H1 (cell line): ENCODE data around the gene SLC15A3. TPM values are rescaled to one million over a fixed set of nuclear protein-coding genes. Genes with fewer than 3 reads are reported as not detected.

Experiments used
- ATF2 ChIP-seq: IDR thresholded peaks from 2 replicates; pipeline ENCODE4 v1.6.1; 2012; ENCODE audit warnings: low read length, inconsistent platforms
- CHD7 ChIP-seq: fragments of 300-600 bp; sonication (generic); IDR thresholded peaks from 2 replicates; pipeline ENCODE4 v1.7.1; 2012; ENCODE audit warnings: low read length, moderate library complexity, mild to moderate bottlenecking, inconsistent platforms; ENCODE audit not compliant: insufficient replicate concordance
- FOSL1 ChIP-seq: IDR thresholded peaks from 2 replicates; pipeline ENCODE4 v1.6.1; 2011; ENCODE audit warnings: mild to moderate bottlenecking, low read depth, low read length, moderate library complexity; ENCODE audit not compliant: insufficient read depth
- polyA plus RNA-seq, 7 experiments: library from polyadenylated mRNA; depleted of rRNA in 3 of 7; stranded (reverse) in 5 of 7; unstranded in 2 of 7; fragments of >200 nt in 5 of 7; fragments of 200-250 nt in 2 of 7; gene quantifications; 1 replicate in 5 of 7; 2 replicates in 1 of 7; 4 replicates in 1 of 7; pipeline versions ENCODE4 v1.2.1 to v1.2.3, GENCODE V29; 2011 to 2013; ENCODE audit warnings: missing spikeins in 2 of 7, mixed read lengths in 2 of 7
- total RNA-seq: library from RNA; stranded (reverse); fragmentation: NEBNext Ultra II Directional; extraction: Animal tissue kit (Norgen Biotek cat#: 25700); gene quantifications from 2 replicates; pipeline ENCODE4 v1.2.1, GENCODE V29; 2021

Gene SLC15A3
- total and polyA plus RNA-seq, 2 of the 8 experiments (the other 6 are each of a cell fraction or from before 2014, with no cell fraction given) = 25.8 to 31.0 TPM

- no peak for TF ChIP-seq CHD7
- no peak for TF ChIP-seq FOSL1
- TF ChIP-seq ATF2 = no peak
Measured at GRCh38 chr11:60942970-60943565, 8.9 kb downstream of the SLC15A3 start (continued).
